Astrocyte of the hippocampus (primary cell): ENCODE data around the gene SCN5A.

Source experiments
- DNase-seq: peaks from one replicate; pipeline ENCODE4 v3.0.0; 2011; ENCODE audit warnings: low read depth, low spot score

SCN5A gene

DNA sequence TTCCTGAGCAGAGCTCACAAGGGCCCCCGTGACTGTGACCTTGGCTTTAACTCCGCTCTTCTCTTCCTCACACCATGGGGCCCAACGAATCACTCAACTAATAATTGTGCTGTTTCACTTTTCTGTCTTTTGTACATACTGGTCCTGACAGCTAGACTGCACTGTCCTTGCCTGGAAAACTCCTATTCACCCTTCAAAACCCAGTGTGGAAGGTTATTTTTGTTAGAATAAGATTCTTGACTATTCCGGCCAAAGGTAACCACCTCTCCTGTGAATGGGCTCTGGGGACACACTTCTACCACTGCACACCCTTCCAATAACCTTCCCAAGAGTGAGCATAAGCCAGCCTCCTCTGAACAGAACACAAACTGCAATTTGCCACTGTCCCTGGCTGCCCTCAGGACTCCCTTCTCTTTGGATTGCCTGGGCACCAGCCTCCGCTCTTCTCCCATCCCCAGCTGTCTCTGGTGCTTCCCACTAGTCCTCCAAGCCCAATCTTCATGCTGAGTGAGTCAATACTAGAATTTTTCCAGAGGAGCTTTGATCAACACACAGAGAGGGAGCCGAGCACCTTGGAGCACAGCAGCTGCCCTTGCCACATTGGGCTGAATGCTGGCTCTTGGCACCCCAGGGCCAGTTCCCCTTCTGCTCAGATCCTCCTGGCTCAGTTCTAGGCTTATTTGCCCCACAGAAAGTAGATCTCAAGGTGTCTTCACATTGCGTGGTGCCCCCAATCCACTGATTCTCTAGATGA, 2.1 kb downstream of the SCN5A start:
- no peak for DNase-seq

- no peak for DNase-seq
Observed at GRCh38 chr3:38646630-38647029, 2.9 kb downstream of the SCN5A start.

DNA sequence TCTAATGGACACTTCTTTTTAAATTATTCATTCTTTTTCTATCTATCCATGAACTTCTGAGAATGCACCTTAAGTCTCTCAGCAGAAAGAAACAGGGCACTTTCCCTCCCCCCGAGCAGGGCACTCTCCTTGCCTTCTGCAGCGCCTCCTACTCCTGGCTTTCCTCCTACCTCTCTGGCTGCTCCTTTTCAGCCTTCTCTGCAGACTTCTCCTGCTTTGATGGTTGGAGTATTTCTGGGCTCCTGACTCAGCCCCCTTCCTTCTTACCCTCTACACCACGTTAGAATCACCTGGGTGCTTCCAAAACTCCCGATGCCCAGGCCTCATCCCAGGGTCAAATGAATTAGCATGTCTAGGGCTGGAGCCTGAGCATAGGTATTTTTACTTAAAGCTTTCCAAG, 3.4 kb downstream of the SCN5A start:
- no peak for DNase-seq

GRCh38 chr3:38645601-38646000, 3.9 kb downstream of the SCN5A start:
- DNase-seq: no peak

DNA sequence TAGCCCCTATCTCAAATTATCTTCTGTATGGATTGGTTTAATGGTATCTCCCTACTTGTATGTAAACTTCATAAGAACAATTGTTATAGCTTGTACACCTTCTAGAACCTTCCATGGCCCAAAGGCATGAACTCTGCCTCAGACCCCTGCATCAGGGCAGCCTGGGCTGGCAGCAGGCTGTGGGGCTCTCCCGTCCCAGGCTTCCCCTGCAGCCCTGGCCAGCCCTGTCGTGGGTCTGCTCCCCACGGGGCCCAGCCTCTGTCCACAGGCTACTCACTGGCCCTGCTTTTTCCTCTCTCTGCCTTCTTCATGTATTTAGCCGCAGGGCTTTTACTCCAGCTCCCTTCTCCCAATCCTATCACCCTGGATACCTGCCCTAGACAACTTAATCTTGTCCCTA, 4.4 kb downstream of the SCN5A start:
- DNase-seq: no peak

GRCh38 chr3:38644662-38645053, 4.8 kb downstream of the SCN5A start:
- no peak for DNase-seq

- DNase-seq: no peak
Observed at GRCh38 chr3:38644016-38644661, 5.3 kb downstream of the SCN5A start.

- no peak for DNase-seq
Observed at GRCh38 chr3:38643592-38643991, 5.9 kb downstream of the SCN5A start.

- DNase-seq: no peak
Observed at GRCh38 chr3:38643090-38643489, 6.4 kb downstream of the SCN5A start.

DNA sequence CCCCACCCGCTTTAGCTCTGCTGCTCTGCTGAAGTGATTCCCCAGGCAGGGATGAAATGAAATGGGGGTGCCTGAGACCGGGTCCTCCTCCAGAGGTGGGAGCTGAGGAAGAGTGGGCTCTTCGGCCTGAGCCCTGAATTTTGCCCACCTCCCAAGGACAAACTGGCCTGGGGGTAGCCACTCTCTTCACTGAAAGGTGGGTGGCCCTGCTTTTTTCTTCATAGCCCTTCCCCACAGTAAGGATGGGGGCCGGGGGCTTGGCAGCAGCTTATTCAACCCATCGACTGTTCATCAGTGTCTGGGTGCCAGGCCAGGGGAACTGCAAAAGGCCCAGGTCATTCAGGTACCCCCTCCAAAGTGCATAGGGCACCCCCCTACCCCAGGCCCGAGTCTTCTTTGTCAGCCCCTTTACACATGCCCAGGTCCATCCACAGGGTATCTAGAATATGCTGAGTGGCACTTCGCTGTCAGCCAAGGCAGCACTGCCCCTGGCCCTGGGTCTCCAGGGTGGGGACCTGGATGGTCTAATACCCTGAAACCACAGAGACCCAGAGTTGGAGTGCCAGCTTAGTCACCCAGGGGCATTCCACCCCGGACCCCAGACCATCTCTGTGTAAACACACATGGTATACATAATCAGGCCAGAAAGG, 7.9 kb downstream of the SCN5A start:
- DNase-seq: no peak

DNA sequence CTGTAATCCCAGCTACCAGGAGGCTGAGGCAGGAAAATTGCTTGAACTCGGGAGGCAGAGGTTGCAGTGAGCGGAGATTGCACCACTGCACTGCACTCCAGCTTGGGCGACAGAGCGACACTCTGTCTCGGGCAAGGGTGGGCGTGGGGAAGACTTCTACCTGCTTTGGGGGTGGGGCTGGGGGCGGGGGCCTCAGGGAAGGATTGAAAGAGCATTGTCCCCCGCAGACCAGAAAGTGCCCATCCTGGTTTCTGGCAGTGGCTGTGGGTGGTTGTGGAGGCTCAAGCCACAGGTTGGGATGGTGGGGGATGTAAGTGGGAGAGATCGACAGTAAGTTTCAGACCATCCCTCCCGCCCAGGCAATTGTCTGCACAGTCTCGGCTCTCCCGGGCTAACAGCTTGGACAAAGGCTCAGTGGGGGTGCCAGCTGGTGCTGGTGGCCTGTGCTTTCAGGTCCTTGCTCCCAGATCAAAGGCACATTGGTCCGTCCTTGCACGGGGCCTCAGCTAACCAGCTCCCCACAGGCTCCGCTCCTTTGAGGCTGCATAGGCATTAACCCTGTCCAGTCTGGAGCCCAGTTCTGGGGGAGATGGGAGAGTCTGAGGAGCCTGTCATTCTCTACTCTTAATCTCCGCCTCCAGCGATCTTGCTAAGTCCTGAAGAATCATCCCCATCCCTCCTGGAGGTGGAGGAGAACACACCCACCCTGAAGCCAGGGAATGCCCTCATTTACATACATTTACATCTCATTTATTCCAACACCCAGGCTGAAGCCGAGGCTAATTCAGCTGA, 8.6 kb downstream of the SCN5A start:
- DNase-seq: no peak

DNA sequence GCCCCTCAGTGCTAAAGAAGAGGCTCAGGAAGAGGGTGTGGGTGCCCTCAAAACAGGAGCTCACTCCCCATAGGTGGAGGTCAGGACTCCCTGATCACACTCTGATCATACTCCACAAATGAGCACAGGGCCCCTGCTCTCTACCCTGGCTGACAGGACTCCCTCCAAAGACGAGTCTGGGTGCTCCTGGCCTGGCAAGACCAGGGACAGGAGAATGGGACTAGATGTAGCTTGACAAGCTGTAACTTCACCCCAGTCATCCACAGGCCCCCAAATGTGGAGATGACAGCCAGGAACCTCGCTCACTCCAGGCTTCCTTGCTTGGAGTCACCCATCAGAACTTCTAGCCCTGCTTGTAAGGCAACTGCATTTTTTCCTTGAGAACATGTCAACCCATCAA, 11.1 kb downstream of the SCN5A start:
- no peak for DNase-seq

DNA sequence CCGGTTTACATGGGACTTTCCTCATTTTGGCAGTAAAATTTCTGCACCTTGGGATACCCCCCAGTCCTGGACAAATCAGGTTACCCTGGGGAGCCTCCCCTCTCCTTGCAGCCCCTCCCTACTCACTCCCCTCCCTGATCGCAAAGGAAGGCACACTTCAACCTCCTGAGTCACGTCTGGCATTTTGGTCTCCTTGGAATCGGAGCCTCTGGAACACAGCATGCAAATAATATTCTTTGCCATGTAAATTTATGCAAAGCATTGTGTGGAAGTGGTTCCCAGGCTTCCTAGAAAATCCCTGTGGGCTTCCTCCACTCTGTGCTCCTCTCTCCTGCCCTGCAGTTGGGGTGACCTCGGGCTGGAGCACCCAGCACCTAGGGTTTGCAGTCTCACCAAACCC, 11.6 kb downstream of the SCN5A start:
- DNase-seq: peak; percentile 56

GRCh38 chr3:38636881-38637280, 12.6 kb downstream of the SCN5A start:
- no peak for DNase-seq

GRCh38 chr3:38636464-38636863, 13.0 kb downstream of the SCN5A start:
- no peak for DNase-seq

DNA sequence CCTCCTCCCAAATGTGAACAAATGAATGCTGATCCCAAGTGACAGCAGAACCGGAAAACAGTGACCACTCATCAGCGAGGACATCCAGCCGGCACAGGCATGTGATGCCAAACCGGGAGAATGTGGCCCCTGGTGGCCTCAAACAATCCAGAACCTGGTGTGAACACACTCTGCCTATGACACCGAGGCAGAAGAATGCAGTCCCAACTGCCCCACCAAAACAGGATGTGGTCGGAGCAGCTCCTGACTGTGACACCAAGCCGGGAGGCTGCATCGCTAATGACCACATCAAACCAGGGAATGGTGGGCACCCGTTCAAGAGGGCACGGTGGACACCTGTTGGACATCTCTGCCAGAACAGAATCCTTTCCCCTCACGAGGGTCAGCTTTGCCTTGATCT, 15.4 kb downstream of the SCN5A start:
- DNase-seq: peak; percentile 81

- no peak for DNase-seq
Observed at GRCh38 chr3:38632989-38633388, 16.5 kb downstream of the SCN5A start.

DNA sequence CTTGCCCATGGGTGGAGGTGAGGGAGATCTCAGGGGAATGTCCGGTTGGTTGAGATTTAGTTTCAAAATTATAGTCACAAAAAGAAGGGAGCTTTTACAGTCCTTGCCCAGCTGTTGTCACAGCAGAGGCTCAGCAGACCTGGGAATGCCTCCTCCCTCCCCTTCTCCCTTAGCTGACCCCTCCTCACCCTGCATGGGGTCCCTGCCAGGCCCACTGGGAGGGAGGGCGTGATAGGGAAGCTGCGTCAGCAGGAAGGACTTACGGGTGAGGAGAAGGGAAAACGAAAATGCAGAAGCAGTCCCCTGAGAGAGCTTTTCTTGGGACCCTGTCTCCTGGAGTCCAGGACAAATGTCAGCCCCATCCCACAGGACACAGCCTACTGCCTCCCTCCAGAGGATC, 18.9 kb downstream of the SCN5A start:
- DNase-seq: no peak

GRCh38 chr3:38630070-38630469, 19.4 kb downstream of the SCN5A start:
- DNase-seq: no peak

- DNase-seq: no peak
Observed at GRCh38 chr3:38628835-38629234, 20.7 kb downstream of the SCN5A start.

GRCh38 chr3:38627956-38628355, 21.5 kb downstream of the SCN5A start:
- no peak for DNase-seq

DNA sequence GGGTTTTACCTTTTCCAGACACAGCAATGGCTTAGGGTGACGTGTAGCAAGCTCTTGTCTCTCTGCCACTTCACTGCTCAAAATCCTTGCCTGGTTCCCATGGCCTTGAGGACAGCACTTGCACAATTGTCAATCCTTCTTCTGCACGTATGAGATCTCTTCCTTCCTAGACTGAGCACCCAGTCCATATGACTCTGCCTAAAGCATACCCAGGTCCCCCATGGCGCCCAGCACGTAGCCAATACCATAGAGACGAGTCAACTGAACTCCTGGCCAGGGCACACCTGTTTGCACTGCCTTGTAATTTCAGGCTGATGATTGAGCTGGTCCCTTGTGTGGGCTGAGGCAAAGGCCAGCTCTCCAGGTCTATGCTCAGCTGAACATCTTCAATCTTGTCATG, 23.3 kb downstream of the SCN5A start:
- no peak for DNase-seq
